Mesenchymal stem cell (in vitro differentiated cells and primary cell): ENCODE data around the gene PACS1.

Source experiments
- DNase-seq: peaks from one replicate; pipeline ENCODE4 v3.0.0-alpha.2; 2013
- H2AFZ ChIP-seq: one replicate; pipeline ENCODE4 v1.6.1; 2013; ENCODE audit warnings: low read depth, mild to moderate bottlenecking, control low read depth, inconsistent platforms, low read length, moderate library complexity
- H2AK5ac ChIP-seq: 2 replicates; pipeline ENCODE4 v1.6.1; 2013; ENCODE audit warnings: low read length, moderate library complexity, mild to moderate bottlenecking, inconsistent platforms; ENCODE audit not compliant: severe bottlenecking
- H2BK120ac ChIP-seq: one replicate; pipeline ENCODE4 v1.6.1; 2013; ENCODE audit warnings: low read depth, mild to moderate bottlenecking, inconsistent platforms, low read length, moderate library complexity
- H2BK12ac ChIP-seq, 2 experiments: one replicate each; pipeline ENCODE4 v1.6.1; 2013; ENCODE audit warnings: inconsistent platforms in 2 of 2, low read length in 2 of 2, mild to moderate bottlenecking in 2 of 2, moderate library complexity in 2 of 2, control low read depth in 1 of 2
- H2BK15ac ChIP-seq: one replicate; pipeline ENCODE4 v1.6.1; 2013; ENCODE audit warnings: mild to moderate bottlenecking, low read depth, inconsistent platforms; ENCODE audit not compliant: poor library complexity, severe bottlenecking
- H2BK5ac ChIP-seq: 2 replicates; pipeline ENCODE4 v1.6.1; 2013; ENCODE audit warnings: low read depth, mild to moderate bottlenecking, low read length, control low read depth, inconsistent platforms; ENCODE audit not compliant: poor library complexity, severe bottlenecking
- H3K14ac ChIP-seq, 2 experiments: one replicate each; pipeline ENCODE4 v1.6.1; 2013; ENCODE audit warnings: inconsistent platforms in 2 of 2, low read length in 2 of 2, control low read depth in 1 of 2, mild to moderate bottlenecking in 1 of 2, moderate library complexity in 1 of 2
- H3K18ac ChIP-seq, 2 experiments: one replicate each; pipeline ENCODE4 v1.6.1; 2013; ENCODE audit warnings: inconsistent platforms in 2 of 2, low read length in 2 of 2, control low read depth in 1 of 2, low read depth in 1 of 2, mild to moderate bottlenecking in 1 of 2
- H3K23ac ChIP-seq, 2 experiments: one replicate each; pipeline ENCODE4 v1.6.1; 2013; ENCODE audit warnings: inconsistent platforms in 2 of 2, low read length in 2 of 2, mild to moderate bottlenecking in 2 of 2, moderate library complexity in 2 of 2, control low read depth in 1 of 2
- H3K27ac ChIP-seq: 2 replicates; pipeline ENCODE4 v1.5.1; 2013; ENCODE audit warnings: mild to moderate bottlenecking, moderate library complexity, low read length, control low read depth, inconsistent platforms; ENCODE audit not compliant: poor library complexity, severe bottlenecking
- H3K27me3 ChIP-seq, 2 experiments: 2 replicates each; pipeline versions ENCODE4 v1.6.1 to v1.7.0; 2013; ENCODE audit warnings: low read length in 2 of 2, mild to moderate bottlenecking in 2 of 2, moderate library complexity in 2 of 2, control low read depth in 1 of 2, inconsistent platforms in 1 of 2; ENCODE audit not compliant: control insufficient read depth in 1 of 2, insufficient read depth in 1 of 2
- H3K36me3 ChIP-seq, 2 experiments: 2 replicates each; pipeline versions ENCODE4 v1.6.1 to v1.7.0; 2013; ENCODE audit warnings: low read length in 2 of 2, control low read depth in 1 of 2, inconsistent platforms in 1 of 2, low read depth in 1 of 2, mild to moderate bottlenecking in 1 of 2; ENCODE audit not compliant: insufficient read depth in 2 of 2, control insufficient read depth in 1 of 2
- H3K4ac ChIP-seq, 2 experiments: one replicate each; pipeline ENCODE4 v1.6.1; 2013; ENCODE audit warnings: inconsistent platforms in 2 of 2, low read length in 2 of 2, mild to moderate bottlenecking in 2 of 2, moderate library complexity in 2 of 2, control low read depth in 1 of 2, low read depth in 1 of 2
- H3K4me1 ChIP-seq: 2 replicates; pipeline ENCODE4 v1.6.1; 2013; ENCODE audit warnings: low read depth, low read length, control low read depth; ENCODE audit not compliant: control insufficient read depth, insufficient read depth
- H3K4me2 ChIP-seq: 2 replicates; pipeline ENCODE4 v1.6.1; 2013; ENCODE audit warnings: low read length, mild to moderate bottlenecking, inconsistent platforms; ENCODE audit not compliant: poor library complexity, severe bottlenecking
- H3K4me3 ChIP-seq, 2 experiments: 2 replicates each; pipeline versions ENCODE4 v1.5.1 to v1.7.0; 2013; ENCODE audit warnings: low read length in 2 of 2, mild to moderate bottlenecking in 2 of 2, control low read depth in 1 of 2, low read depth in 1 of 2; ENCODE audit not compliant: insufficient read depth in 1 of 2
- H3K79me1 ChIP-seq: replicated peaks from 2 replicates; pipeline ENCODE4 v1.6.1; 2013; ENCODE audit warnings: mild to moderate bottlenecking, control low read depth, low read length, inconsistent platforms; ENCODE audit not compliant: poor library complexity, severe bottlenecking
- H3K9ac ChIP-seq: 2 replicates; pipeline ENCODE4 v1.7.0; 2013; ENCODE audit warnings: mild to moderate bottlenecking, low read length, moderate library complexity
- H3K9me3 ChIP-seq: 2 replicates; pipeline ENCODE4 v1.7.0; 2013; ENCODE audit warnings: mild to moderate bottlenecking, low read length; ENCODE audit not compliant: control insufficient read depth
- H4K8ac ChIP-seq: one replicate; pipeline ENCODE4 v1.6.1; 2013; ENCODE audit warnings: inconsistent platforms, mild to moderate bottlenecking, low read length, moderate library complexity
- H4K91ac ChIP-seq: one replicate; pipeline ENCODE4 v1.6.1; 2013; ENCODE audit warnings: mild to moderate bottlenecking, low read length, inconsistent platforms
- WGBS: methylation state at CpG from one replicate; pipeline ENCODE4 v1.1.7; 2013; ENCODE audit warnings: mixed read lengths; 5-methylcytosine and 5-hydroxymethylcytosine counted together

PACS1 gene

DNA sequence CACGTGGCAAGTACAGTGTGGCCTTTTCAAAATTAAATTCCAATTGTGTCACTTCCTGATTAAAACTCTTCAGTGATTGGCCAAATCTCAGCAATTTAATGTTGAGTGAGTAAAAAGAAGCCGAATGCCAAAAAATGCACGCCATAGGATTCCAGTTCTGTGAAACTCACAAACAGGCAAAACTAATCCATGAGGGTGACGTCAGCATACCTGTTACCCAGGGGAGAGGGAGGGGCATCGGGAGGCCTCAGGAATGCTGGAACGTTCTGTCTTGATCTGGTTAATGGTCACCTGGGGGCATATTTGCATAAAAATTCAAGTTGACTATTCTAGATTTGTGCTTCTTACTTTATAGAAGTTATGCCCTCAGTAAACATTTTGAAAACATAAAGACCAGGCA, 158.4 kb downstream of the PACS1 start:
- Histone ChIP-seq H3K27ac (no peak overlapping the region), H3K36me3 (peaks cover 61 to 66% of the 10 kb centered on the region in 2 experiments), H4K8ac (no peak overlapping the region), H3K9ac (no peak overlapping the region), H4K91ac (no peak overlapping the region), H2BK5ac (no peak overlapping the region), H2AFZ (no peak overlapping the region), H3K9me3 (no peaks in the 10 kb centered on the region), H3K14ac (no peak overlapping the region), H2AK5ac (no peak overlapping the region), H3K4me3 (no peak overlapping the region), H3K23ac (no peak overlapping the region), H2BK12ac (no peak overlapping the region), H3K4me1 (peaks cover 7% of the 10 kb centered on the region), H3K18ac (no peak overlapping the region), H3K4ac (no peak overlapping the region), H2BK15ac (no peak overlapping the region), H2BK120ac (no peak overlapping the region), H3K79me1 (no peaks in the 10 kb centered on the region), H3K4me2 (no peak overlapping the region), H3K27me3 (no peaks in the 10 kb centered on the region)
- no peak for DNase-seq
- WGBS = 91% methylated on average over 6 of the region's 6 CpGs

DNA sequence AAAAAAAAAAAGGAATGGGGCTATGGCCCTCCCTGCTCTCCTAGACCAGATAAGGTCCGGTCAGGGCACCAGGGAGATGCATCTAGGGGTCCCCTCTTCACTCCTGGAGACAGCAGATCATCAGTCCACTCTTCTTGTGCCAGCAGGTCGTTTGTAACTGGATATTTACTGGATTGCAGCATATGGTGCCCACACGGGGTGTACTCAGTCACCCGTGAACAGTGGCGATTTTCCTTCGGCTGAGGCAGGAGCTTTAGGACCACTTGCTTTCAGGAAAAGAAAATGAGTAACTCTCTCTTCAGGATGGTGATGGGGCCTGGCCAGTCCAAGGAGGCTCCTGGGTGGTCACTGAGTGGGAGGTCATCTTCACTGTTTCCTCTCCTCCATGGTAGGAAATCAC, 160.1 kb downstream of the PACS1 start:
- Histone ChIP-seq H3K27ac (no peak overlapping the region), H3K9ac (no peak overlapping the region), H3K9me3 (no peaks in the 10 kb centered on the region), H2BK5ac (no peak overlapping the region), H2BK120ac (no peak overlapping the region), H3K14ac (no peak overlapping the region), H3K27me3 (no peaks in the 10 kb centered on the region), H3K4me2 (no peak overlapping the region), H3K4me3 (no peak overlapping the region), H2AFZ (no peak overlapping the region), H2AK5ac (no peak overlapping the region), H3K4me1 (peaks cover 7% of the 10 kb centered on the region), H3K23ac (no peak overlapping the region), H4K8ac (no peak overlapping the region), H3K79me1 (no peaks in the 10 kb centered on the region), H4K91ac (no peak overlapping the region), H2BK15ac (no peak overlapping the region), H3K18ac (no peak overlapping the region), H3K4ac (no peak overlapping the region), H3K36me3 (peaks cover 69 to 70% of the 10 kb centered on the region in 2 experiments), H2BK12ac (no peak overlapping the region)
- no peak for DNase-seq
- 91% methylated on average over 6 of the region's 6 CpGs for WGBS

DNA sequence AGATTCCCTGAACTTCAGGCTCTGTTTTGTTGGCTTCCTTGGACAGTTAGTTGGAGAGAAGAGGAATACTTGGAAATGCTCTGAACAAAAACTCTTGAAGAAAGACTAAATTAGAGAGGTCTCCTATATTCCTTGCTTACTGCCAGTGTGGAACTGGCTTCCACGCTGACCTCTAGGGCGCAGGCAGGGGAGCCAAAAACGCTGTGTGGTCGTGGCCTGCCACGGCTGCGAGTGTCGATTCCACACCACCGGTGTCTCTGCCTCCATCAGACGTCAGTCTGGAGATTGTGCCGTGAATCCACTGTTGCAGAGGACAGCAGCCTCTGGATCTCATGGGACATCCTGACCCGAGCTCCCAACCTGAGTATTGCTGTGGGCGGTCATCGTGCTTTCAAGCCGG, 160.9 kb downstream of the PACS1 start:
- no peak overlapping the region for H3K23ac ChIP-seq
- no peak overlapping the region for H3K27ac ChIP-seq
- peaks cover 7% of the 10 kb centered on the region for H3K4me1 ChIP-seq
- no peak overlapping the region for H2BK120ac ChIP-seq
- H2AFZ ChIP-seq = no peak overlapping the region
- no peak overlapping the region for H4K91ac ChIP-seq
- H3K9me3 ChIP-seq = no peaks in the 10 kb centered on the region
- H3K27me3 ChIP-seq = no peaks in the 10 kb centered on the region
- H3K9ac ChIP-seq = no peak overlapping the region
- H3K79me1 ChIP-seq = no peaks in the 10 kb centered on the region
- H3K18ac ChIP-seq = no peak overlapping the region
- DNase-seq = no peak
- H3K14ac ChIP-seq = no peak overlapping the region
- no peak overlapping the region for H3K4me2 ChIP-seq
- 99% methylated on average over 14 of the region's 14 CpGs for WGBS
- no peak overlapping the region for H2AK5ac ChIP-seq
- no peak overlapping the region for H4K8ac ChIP-seq
- no peak overlapping the region for H2BK15ac ChIP-seq
- no peak overlapping the region for H3K4me3 ChIP-seq
- peaks cover 74 to 75% of the 10 kb centered on the region in 2 experiments for H3K36me3 ChIP-seq
- no peak overlapping the region for H2BK12ac ChIP-seq
- no peak overlapping the region for H3K4ac ChIP-seq
- no peak overlapping the region for H2BK5ac ChIP-seq

DNA sequence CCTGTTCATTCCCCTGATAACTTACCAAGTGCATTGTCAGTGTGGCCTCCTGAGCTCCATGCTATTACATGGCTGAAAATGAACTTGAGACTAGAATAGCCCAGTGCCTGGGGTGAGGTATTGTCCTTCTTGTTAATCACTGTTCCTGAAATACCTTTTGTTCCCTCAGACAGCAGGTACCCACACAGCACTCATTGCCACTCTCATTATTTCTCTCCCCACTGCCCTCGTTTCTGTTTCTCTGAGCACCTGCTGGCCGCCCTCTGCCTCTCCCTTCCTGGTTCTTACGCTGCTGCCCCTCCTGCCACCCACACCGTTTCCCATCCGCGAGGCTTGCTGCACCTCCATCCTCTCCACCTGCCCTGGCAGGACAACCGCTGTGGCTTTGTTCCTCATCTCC, 161.5 kb downstream of the PACS1 start:
- 97% methylated on average over 7 of the region's 7 CpGs for WGBS
- DNase-seq = no peak
- Histone ChIP-seq H3K9me3 (no peaks in the 10 kb centered on the region), H3K79me1 (no peaks in the 10 kb centered on the region), H3K4me1 (peaks cover 5% of the 10 kb centered on the region), H3K27me3 (no peaks in the 10 kb centered on the region), H2BK15ac (no peak overlapping the region), H3K4me3 (no peak overlapping the region), H3K18ac (no peak overlapping the region), H2BK5ac (no peak overlapping the region), H2BK120ac (no peak overlapping the region), H3K14ac (no peak overlapping the region), H2AK5ac (no peak overlapping the region), H3K4ac (no peak overlapping the region), H3K27ac (no peak overlapping the region), H3K4me2 (no peak overlapping the region), H3K36me3 (peaks cover 76 to 80% of the 10 kb centered on the region in 2 experiments), H2AFZ (no peak overlapping the region), H2BK12ac (no peak overlapping the region), H3K9ac (no peak overlapping the region), H4K8ac (no peak overlapping the region), H3K23ac (no peak overlapping the region), H4K91ac (no peak overlapping the region)
